Retinal pigment epithelial cell (primary cell): ENCODE results near the gene PLEK.
"Not testable (repeated sequence)": the region's sequence is repeated elsewhere in the genome, so short reads cannot be mapped to it uniquely, and the experiment has no call there.

ENCODE experiments used
- DNase-seq: peaks from one replicate; pipeline ENCODE4 v3.0.0-alpha.2; 2010; ENCODE audit warnings: low read depth
- H3K4me3 ChIP-seq: 2 replicates; pipeline ENCODE4 v1.5.1; 2011; ENCODE audit warnings: mild to moderate bottlenecking, low read length, control low read depth, moderate library complexity
- CTCF ChIP-seq: conservative IDR thresholded peaks from 2 replicates; pipeline ENCODE4 v1.5.1; 2011; ENCODE audit warnings: low read depth, low read length, control low read depth, inconsistent platforms

The PLEK gene

DNA sequence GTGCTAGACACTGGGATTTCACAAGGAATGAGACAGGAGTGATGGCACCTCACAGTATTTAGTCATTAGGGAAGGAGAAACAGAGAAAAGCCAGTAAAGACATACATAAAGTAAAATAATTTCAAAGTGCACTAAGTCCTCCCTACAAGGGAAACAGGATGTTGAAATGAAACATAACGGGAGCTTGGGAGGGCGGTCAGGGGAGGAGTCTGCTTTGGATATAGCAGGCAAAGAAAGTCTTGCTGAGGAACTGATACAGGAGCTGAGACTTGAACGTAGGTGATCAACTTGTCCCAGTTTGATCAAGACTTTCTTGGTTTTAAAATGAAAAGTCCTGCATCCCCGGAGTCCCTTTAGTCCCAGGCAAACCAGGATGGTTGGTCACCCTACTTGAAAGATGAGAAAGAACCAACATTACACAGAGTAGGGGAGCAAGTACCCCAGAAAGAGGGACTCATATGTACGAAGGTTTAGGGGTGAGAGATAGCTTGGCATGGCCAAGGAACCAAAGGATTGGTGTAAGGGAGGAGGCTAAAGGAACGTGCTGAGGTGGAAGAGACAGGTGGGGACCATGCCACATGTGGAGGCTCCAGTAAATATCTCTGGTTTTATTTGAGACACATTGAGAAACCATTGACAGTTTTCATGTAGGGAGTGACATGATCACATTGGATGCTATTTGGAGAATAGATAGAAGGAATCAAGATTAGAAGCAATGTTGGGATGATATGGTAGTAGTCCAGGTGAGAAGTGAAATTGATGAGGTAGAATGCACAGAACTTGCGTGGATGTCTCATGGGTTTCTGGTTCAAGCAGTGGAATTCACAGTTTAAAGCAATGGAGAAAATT lies 73.6 kb downstream of the PLEK start:
- no peak overlapping the region for H3K4me3 ChIP-seq
- no peak for DNase-seq

DNA sequence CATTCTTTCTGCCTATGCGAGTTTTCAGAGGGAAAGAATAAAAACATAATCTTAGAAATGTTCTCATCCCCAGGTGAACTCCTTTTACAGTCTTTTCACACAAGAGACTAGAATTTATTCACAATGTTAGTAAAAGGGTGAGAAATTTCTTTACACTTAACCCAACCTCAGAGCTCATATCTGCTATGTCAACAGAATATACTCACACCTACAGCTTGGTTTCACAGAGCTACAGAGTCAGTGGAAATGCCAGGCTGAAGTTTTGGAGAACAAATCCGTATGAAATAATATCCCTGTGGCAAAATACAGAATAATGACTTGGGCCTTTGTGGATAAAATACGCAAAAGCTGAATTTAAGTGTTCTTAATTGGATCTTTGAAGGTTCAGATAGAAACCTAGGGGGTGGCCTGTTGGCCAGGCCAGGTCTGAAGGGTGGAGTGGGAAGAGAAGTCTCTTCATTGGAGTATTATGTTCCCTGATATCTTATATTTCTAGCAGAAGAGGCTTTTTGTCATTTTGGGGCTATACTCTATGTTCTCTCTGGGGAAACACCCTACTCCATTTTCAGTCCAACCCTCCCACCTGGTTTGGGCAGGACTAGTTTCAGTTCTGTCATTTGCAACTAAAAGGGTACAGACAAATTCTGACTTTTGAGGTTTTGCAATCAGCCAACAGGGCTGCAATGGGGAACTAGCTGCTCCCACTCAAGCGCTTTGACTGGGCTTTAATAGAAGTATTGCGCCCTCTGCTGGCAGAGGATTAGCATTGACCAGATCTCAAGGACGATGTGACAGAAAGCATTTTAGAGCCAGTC lies 76.3 kb downstream of the PLEK start:
- DNase-seq: peak; percentile 31
- no peak overlapping the region for H3K4me3 ChIP-seq
- TF ChIP-seq CTCF: peak; percentile 85

More for the DNA sequence above, 73.6 kb downstream of the PLEK start:
- TF ChIP-seq CTCF: no peak

GRCh38 chr2:68441994-68442322 lies 76.9 kb downstream of the PLEK start:
- no peak for TF ChIP-seq CTCF
- DNase-seq: no peak
- no peak overlapping the region for H3K4me3 ChIP-seq

DNA sequence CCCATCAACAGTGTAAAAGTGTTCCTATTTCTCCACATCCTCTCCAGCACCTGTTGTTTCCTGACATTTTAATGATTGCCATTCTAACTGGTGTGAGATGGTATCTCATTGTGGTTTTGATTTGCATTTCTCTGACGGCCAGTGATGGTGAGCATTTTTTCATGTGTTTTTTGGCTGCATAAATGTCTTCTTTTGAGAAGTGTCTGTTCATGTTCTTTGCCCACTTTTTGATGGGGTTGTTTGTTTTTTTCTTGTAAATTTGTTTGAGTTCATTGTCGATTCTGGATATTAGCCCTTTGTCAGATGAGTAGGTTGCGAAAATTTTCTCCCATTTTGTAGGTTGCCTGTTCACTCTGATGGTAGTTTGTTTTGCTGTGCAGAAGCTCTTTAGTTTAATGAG lies 81.3 kb downstream of the PLEK start:
- not testable (repeated sequence) for H3K4me3 ChIP-seq, DNase-seq
